GM12878 (cell line): ENCODE measurements around the gene KCNQ1OT1.

Experiments used
- CREB1 ChIP-seq: IDR thresholded peaks from 2 replicates; pipeline ENCODE4 v1.6.1; 2012; ENCODE audit warnings: low read depth, mild to moderate bottlenecking, inconsistent platforms
- CREM ChIP-seq: IDR thresholded peaks from 2 replicates; pipeline ENCODE4 v1.6.1; 2014; ENCODE audit warnings: antibody characterized with exemption, low read depth
- CTCF ChIP-seq, 3 experiments: IDR thresholded peaks in 2 of 3; conservative IDR thresholded peaks in 1 of 3; 2 replicates each; pipeline ENCODE4 v1.5.1; 2011; ENCODE audit warnings: low read depth in 3 of 3, low read length in 3 of 3, mild to moderate bottlenecking in 3 of 3, control low read depth in 2 of 3, moderate library complexity in 2 of 3, inconsistent platforms in 1 of 3, mixed read lengths in 1 of 3; ENCODE audit not compliant: control insufficient read depth in 2 of 3, insufficient read depth in 1 of 3; ENCODE audit errors: extremely low read depth in 1 of 3
- MLLT1 ChIP-seq: fragments of 450-650 bp; IDR thresholded peaks from 2 replicates; pipeline ENCODE4 v1.6.1; 2016; ENCODE audit warnings: mild to moderate bottlenecking
- RAD21 ChIP-seq: IDR thresholded peaks from 2 replicates; pipeline ENCODE4 v1.6.1; 2011; ENCODE audit warnings: mild to moderate bottlenecking, low read depth, low read length, moderate library complexity; ENCODE audit not compliant: insufficient read depth
- REST ChIP-seq: IDR thresholded peaks from 2 replicates; pipeline ENCODE4 v1.6.1; 2012; ENCODE audit warnings: mild to moderate bottlenecking, low read depth, low read length
- ZNF274 ChIP-seq: IDR thresholded peaks from one replicate; pipeline ENCODE4 v1.8.0; 2011; ENCODE audit not compliant: insufficient read length, insufficient read depth
- TF ChIP-seq, protein P1 (sequence below): fragments of 450-650 bp; IDR thresholded peaks from 2 replicates; pipeline ENCODE4 v1.6.1; 2017; ENCODE audit warnings: antibody characterized with exemption, mild to moderate bottlenecking, moderate library complexity

GRCh38 chr11:2729841-2730240 is 30.0 kb upstream of the KCNQ1OT1 start:
- TF ChIP-seq MLLT1, result no peak
- no peak for TF ChIP-seq RAD21
- TF ChIP-seq CREM, result no peak
- no peak for TF ChIP-seq CREB1
- no peak for TF ChIP-seq CTCF (IDR thresholded peaks at IDR 0.05 in 2 of 3, conservative IDR thresholded peaks at IDR 0.05 in 1 of 3; ENCODE audit: control insufficient read depth in 2 of 3, extremely low read depth in 1 of 3, insufficient read depth in 1 of 3, low read depth in 3 of 3, low read length in 3 of 3)
- TF ChIP-seq REST, result no peak
- TF ChIP-seq, protein P1, sequence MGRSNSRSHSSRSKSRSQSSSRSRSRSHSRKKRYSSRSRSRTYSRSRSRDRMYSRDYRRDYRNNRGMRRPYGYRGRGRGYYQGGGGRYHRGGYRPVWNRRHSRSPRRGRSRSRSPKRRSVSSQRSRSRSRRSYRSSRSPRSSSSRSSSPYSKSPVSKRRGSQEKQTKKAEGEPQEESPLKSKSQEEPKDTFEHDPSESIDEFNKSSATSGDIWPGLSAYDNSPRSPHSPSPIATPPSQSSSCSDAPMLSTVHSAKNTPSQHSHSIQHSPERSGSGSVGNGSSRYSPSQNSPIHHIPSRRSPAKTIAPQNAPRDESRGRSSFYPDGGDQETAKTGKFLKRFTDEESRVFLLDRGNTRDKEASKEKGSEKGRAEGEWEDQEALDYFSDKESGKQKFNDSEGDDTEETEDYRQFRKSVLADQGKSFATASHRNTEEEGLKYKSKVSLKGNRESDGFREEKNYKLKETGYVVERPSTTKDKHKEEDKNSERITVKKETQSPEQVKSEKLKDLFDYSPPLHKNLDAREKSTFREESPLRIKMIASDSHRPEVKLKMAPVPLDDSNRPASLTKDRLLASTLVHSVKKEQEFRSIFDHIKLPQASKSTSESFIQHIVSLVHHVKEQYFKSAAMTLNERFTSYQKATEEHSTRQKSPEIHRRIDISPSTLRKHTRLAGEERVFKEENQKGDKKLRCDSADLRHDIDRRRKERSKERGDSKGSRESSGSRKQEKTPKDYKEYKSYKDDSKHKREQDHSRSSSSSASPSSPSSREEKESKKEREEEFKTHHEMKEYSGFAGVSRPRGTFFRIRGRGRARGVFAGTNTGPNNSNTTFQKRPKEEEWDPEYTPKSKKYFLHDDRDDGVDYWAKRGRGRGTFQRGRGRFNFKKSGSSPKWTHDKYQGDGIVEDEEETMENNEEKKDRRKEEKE, result no peak
- TF ChIP-seq ZNF274, result no peak
